ENCODE data around the gene SPIRE1. TPM values are rescaled to one million over a fixed set of nuclear protein-coding genes. Genes with fewer than 3 reads are reported as not detected.

The SPIRE1 gene
- total RNA-seq, 1 experiment from 2014 or later, result 14.5 TPM

Other genes with a start within 250 kb of the SPIRE1 start
- 17.2 and 20.5 TPM in 2 replicates for gene CEP76, start 44.6 kb upstream of the SPIRE1 start, total RNA-seq (2014; rRNA removed; shearing (Covaris generic))
- gene PSMG2, start 44.9 kb upstream of the SPIRE1 start, total RNA-seq (2014; rRNA removed; shearing (Covaris generic)), result 91.7 and 113 TPM in 2 replicates
- gene PTPN2, start 226.1 kb upstream of the SPIRE1 start, total RNA-seq (2014; rRNA removed; shearing (Covaris generic)), result 46.9 and 57.9 TPM in 2 replicates